Endometrium (tissue), 2 donors: ENCODE measurements around the gene ASIC2.

Source experiments
- FAIRE-seq: peaks from 2 replicates; lab custom pipeline; 2012; peaks lifted over from hg19 to GRCh38; lab: Jason Lieb, UNC
- donor health status: control.
- donor health status: control.

Gene ASIC2

GRCh38 chr17:33152783-33153182 lies 140.3 kb downstream of the ASIC2 start:
- no peak for FAIRE-seq

- FAIRE-seq, result no peak
Observed at GRCh38 chr17:33151565-33151964, 141.5 kb downstream of the ASIC2 start.

DNA sequence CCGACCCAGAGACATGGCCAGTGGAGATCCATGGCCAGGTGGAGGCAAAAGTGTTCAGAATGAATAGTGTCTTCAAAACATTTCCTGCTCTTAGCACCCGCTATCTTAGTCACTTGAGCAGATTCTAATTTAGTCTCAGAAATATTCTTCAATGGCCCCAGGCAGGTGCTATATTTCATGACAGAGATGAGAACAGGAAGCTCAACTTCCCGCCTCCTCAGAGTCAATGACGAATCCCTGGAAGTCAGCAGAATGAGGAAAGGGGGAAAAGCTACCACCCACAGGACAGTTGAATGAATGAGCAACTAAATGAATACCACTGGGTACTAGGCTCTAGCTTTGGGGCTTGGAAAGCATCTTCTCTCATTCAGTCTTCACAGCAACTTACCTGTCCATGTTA lies 147.2 kb downstream of the ASIC2 start:
- FAIRE-seq, result no peak

GRCh38 chr17:33144837-33145236 lies 148.3 kb downstream of the ASIC2 start:
- no peak for FAIRE-seq

- FAIRE-seq, result no peak
Observed at GRCh38 chr17:33142705-33143299, 150.3 kb downstream of the ASIC2 start.

DNA sequence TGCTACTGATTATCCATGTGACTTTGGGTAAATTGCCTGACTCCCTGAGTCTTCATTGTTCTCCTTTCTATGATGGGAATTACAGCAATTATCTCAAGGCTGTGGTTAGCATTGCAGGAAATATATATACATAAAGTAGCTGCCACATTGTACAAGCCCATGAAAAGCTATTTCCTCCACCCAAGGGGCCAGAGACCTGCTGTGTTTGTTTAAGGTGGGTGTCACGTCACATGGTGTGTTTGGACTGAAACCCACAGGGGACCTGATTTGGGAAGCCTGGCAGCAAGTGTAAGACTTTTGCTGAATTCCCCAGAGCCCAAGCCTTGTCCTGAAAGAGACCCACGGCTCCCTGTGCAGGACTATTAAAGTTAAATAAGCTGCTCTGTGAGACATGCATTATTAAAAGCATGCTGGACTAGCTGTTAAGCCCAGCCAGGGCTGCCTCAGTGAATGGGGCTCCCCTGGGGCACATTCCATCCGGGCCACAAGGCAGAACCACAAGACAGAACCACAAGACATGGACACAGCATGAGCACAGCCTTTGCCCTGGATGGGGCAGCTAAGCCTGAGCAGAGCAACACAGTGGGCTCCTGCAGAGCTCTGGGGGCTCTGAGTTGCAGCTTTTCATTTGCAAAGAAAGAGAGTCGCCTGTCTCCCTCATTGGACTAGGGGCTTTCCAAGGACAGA lies 152.5 kb downstream of the ASIC2 start:
- FAIRE-seq, result no peak

DNA sequence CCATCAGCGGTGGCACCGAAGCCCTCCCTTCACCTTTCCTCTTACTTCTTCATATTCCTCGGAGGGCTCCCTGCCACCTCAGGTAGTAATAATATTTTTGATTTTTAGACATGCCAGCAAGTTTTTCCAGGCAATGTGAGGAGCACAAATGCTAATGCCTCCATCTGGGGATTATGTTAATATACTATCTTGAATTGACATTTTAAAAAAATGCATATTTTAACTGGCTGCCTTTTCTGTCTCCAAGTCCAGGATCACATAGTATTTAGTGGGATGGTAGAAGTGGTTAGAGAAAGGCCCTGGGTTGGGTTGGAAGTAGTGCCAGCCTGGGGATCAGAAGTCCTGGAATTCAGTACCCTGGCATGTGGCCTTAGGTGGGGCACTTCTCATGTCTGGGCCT lies 154.5 kb downstream of the ASIC2 start:
- no peak for FAIRE-seq

GRCh38 chr17:33137426-33137825 lies 155.7 kb downstream of the ASIC2 start:
- FAIRE-seq, result no peak

GRCh38 chr17:33135691-33136090 lies 157.4 kb downstream of the ASIC2 start:
- FAIRE-seq, result no peak

GRCh38 chr17:33131620-33132019 lies 161.5 kb downstream of the ASIC2 start:
- FAIRE-seq, result no peak

GRCh38 chr17:33127706-33128105 lies 165.4 kb downstream of the ASIC2 start:
- FAIRE-seq, result no peak

GRCh38 chr17:33126086-33126485 lies 167.0 kb downstream of the ASIC2 start:
- no peak for FAIRE-seq

DNA sequence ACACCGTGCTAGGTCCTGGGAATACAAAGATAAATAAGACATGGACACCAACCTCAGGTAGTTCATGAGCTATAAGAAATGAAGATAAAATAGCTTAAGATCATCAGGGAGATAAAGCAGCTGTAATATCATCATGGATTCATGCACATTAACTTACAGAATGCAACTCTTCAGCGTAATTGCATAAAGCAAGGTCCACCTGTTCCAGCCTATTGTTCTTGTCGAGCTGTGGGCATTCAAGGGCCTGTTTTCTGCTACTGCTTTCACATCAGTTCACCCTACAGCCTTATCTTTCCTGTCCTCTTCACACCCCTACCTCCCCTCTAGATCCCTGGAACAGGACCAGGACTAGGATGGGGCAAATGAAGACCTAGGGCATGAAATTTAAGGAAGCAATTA lies 167.5 kb downstream of the ASIC2 start:
- no peak for FAIRE-seq

DNA sequence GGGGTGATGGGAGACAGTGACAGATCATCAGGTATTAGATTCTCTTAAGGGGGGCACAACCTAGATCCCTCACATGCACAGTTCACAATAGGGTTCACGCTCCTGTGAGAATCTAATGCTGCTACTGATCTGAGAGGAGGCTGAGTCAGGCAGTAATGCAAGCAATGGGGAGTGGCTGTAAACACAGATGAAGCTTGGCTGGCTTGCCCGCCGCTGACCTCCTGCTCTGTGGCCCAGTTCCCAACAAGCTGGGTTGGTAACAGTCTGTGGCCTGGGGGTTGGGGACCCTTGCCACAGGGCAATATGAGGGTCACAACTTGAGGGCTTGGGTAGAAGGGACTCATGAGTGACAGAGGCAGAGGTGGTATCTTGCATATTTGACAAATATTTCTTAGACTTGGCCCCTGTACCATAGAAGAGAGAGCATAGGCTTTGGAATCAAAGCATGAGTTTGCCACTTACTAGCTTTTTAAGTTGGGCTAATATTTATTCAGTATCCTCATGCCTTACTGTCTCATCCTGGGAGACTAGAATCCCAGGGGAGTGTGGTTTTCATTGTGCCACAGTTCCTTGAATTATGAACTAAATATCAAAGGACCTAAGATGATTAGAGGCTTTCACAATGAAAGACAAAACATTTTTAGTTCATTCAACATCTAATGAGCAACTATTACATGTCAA lies 168.1 kb downstream of the ASIC2 start:
- no peak for FAIRE-seq

GRCh38 chr17:33124185-33124584 lies 168.9 kb downstream of the ASIC2 start:
- FAIRE-seq, result no peak

GRCh38 chr17:33121756-33122155 lies 171.3 kb downstream of the ASIC2 start:
- no peak for FAIRE-seq

DNA sequence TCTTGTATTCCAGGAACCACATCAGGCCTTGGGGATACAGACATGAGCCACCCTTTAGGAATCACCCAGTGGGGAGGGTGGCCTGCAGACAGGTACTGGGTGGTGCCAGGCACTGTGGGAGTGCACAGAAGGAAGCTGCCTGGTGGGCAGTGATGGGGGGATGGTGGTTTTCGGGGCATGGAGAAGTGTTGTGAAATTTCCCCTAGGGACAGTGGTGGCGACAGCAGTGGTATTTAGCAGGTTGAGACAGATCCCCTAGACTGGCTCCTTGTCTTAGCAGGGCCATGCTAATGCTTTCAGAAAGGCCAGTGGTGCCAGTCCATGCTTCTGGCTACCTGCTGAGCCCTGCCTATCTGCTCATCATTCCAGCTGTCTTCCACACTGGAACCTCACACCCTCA lies 171.8 kb downstream of the ASIC2 start:
- FAIRE-seq, result no peak

GRCh38 chr17:33120103-33120502 lies 173.0 kb downstream of the ASIC2 start:
- no peak for FAIRE-seq

GRCh38 chr17:33118391-33119075 lies 174.6 kb downstream of the ASIC2 start:
- FAIRE-seq, result no peak

- FAIRE-seq, result no peak
Observed at GRCh38 chr17:33116021-33116551, 177.0 kb downstream of the ASIC2 start.

- FAIRE-seq, result no peak
Observed at GRCh38 chr17:33115366-33115765, 177.7 kb downstream of the ASIC2 start.

- FAIRE-seq, result no peak
Observed at GRCh38 chr17:33113991-33114370, 179.1 kb downstream of the ASIC2 start.
